HCT116 (cell line): ENCODE measurements around the gene FGD3. TPM values are rescaled to one million over a fixed set of nuclear protein-coding genes. Genes with fewer than 3 reads are reported as not detected.

ENCODE experiments used
- ATAC-seq: fragments of 200-7000 bp; cut with Tn5 transposase; 2 replicates; pipeline ENCODE4 v1.9.1; 2020; ENCODE audit warnings: mild to moderate bottlenecking, moderate library complexity
- BruUV-seq: library from RNA; stranded (reverse); fragments of 400-500 nt; replicated peaks from 2 replicates; lab custom pipeline; 2021; lab: Mats Ljungman, UMichigan
- CTCF ChIA-PET: fragments of 300-600 bp; sonication (Branson Sonifier 250); formaldehyde crosslinking; loops from one replicate; lab custom pipeline; 2021; ENCODE audit warnings: antibody characterized with exemption; lab: Charles Lee
- POLR2A ChIA-PET: fragments of 300-600, 350-600 bp; sonication (Branson Sonifier 250); formaldehyde crosslinking; loops from one replicate; lab custom pipeline; 2021; ENCODE audit warnings: antibody characterized with exemption; lab: Charles Lee
- RAD21 ChIA-PET, 2 experiments: fragments of 300-600 bp; sonication (Branson Sonifier 250); formaldehyde crosslinking; loops; one replicate each; lab custom pipeline; 2023; ENCODE audit warnings: low total read pairs in 2 of 2; ENCODE audit not compliant: uncharacterized antibody in 2 of 2, unreplicated experiment in 2 of 2, low non-redundant PET in 1 of 2; lab: Charles Lee
- DNase-seq: peaks from one replicate; pipeline ENCODE4 v3.0.0-alpha.2; 2010; ENCODE audit warnings: low read depth, low spot score
- H2AFZ ChIP-seq: fragments of 200-600 bp; shearing (Covaris generic), sonication (generic); 2 replicates; pipeline ENCODE4 v1.6.1; 2017; ENCODE audit warnings: low read depth, mixed run types, mixed read lengths, antibody characterized with exemption, low read length; ENCODE audit not compliant: poor library complexity, severe bottlenecking
- H3K27ac ChIP-seq: 2 replicates; pipeline ENCODE4 v1.5.1; 2012; ENCODE audit warnings: low read depth, low read length
- H3K27me3 ChIP-seq: fragments of 200-600 bp; sonication (generic); 2 replicates; pipeline ENCODE4 v1.6.1; 2016; ENCODE audit warnings: mixed run types, low read length, mixed read lengths; ENCODE audit not compliant: insufficient read depth
- H3K36me3 ChIP-seq, 2 experiments: fragments of 200-500 bp in 1 of 2; fragments of 200-600 bp in 1 of 2; sonication (Bioruptor generic) in 1 of 2; sonication (generic) in 1 of 2; 2 replicates each; pipeline versions ENCODE4 v1.5.1 to v1.6.1; 2014 to 2016; ENCODE audit warnings: low read length in 2 of 2, inconsistent platforms in 1 of 2, mixed read lengths in 1 of 2, mixed run types in 1 of 2; ENCODE audit not compliant: insufficient read depth in 2 of 2, control insufficient read depth in 1 of 2
- H3K4me1 ChIP-seq, 2 experiments: fragments of 200-600 bp in 1 of 2; sonication (generic) in 1 of 2; 2 replicates each; pipeline versions ENCODE4 v1.5.1 to v1.6.1; 2012 to 2017; ENCODE audit warnings: low read length in 2 of 2, inconsistent platforms in 1 of 2, mild to moderate bottlenecking in 1 of 2, mixed read lengths in 1 of 2, mixed run types in 1 of 2, moderate library complexity in 1 of 2; ENCODE audit not compliant: insufficient read depth in 2 of 2, control insufficient read depth in 1 of 2
- H3K4me2 ChIP-seq: fragments of 200-600 bp; sonication (generic); 2 replicates; pipeline ENCODE4 v1.6.1; 2017; ENCODE audit warnings: mixed run types, low read length, mixed read lengths
- H3K4me3 ChIP-seq, 2 experiments: fragments of 200-600 bp in 1 of 2; sonication (generic) in 1 of 2; replicated peaks in 1 of 2; 2 replicates each; pipeline ENCODE4 v1.5.1; 2011 to 2016; ENCODE audit warnings: low read length in 2 of 2, control low read depth in 1 of 2, low read depth in 1 of 2, mild to moderate bottlenecking in 1 of 2, mixed read lengths in 1 of 2, mixed run types in 1 of 2
- H3K79me2 ChIP-seq: fragments of 200-600 bp; sonication (generic); 2 replicates; pipeline ENCODE4 v1.6.1; 2017; ENCODE audit warnings: mild to moderate bottlenecking, mixed run types, low read length, moderate library complexity, mixed read lengths; ENCODE audit not compliant: insufficient read depth
- H3K9ac ChIP-seq: fragments of 200-600 bp; sonication (generic); 2 replicates; pipeline ENCODE4 v1.6.1; 2016; ENCODE audit warnings: low read length, mixed read lengths
- H3K9me2 ChIP-seq: fragments of 200-600 bp; sonication (generic), shearing (Covaris generic); 2 replicates; pipeline ENCODE4 v1.6.1; 2017; ENCODE audit warnings: mixed run types, mild to moderate bottlenecking, moderate library complexity; ENCODE audit not compliant: insufficient read depth
- H3K9me3 ChIP-seq, 2 experiments: fragments of 200-500 bp in 1 of 2; fragments of 200-600 bp in 1 of 2; sonication (Bioruptor generic) in 1 of 2; sonication (generic) in 1 of 2; 2 replicates each; pipeline ENCODE4 v1.6.1; 2014 to 2017; ENCODE audit warnings: low read length in 2 of 2, mixed read lengths in 2 of 2, inconsistent platforms in 1 of 2, low read depth in 1 of 2, mild to moderate bottlenecking in 1 of 2, mixed run types in 1 of 2, moderate library complexity in 1 of 2; ENCODE audit not compliant: control insufficient read depth in 1 of 2, insufficient read depth in 1 of 2
- H4K20me1 ChIP-seq: fragments of 200-600 bp; sonication (generic), shearing (Covaris generic); 2 replicates; pipeline ENCODE4 v1.6.1; 2017; ENCODE audit warnings: mixed run types, mild to moderate bottlenecking, moderate library complexity; ENCODE audit not compliant: insufficient read depth
- CBX3 ChIP-seq: IDR thresholded peaks from 2 replicates; pipeline ENCODE4 v1.6.1; 2012; ENCODE audit warnings: low read depth
- EGR1 ChIP-seq: IDR thresholded peaks from 2 replicates; pipeline ENCODE4 v1.6.1; 2012; ENCODE audit warnings: low read depth
- ELF1 ChIP-seq: IDR thresholded peaks from 2 replicates; pipeline ENCODE4 v1.6.1; 2012; ENCODE audit warnings: low read depth, borderline replicate concordance
- EZH2 ChIP-seq: fragments of 200-600 bp; sonication (generic); IDR thresholded peaks from 2 replicates; pipeline ENCODE4 v1.6.1; 2017; ENCODE audit warnings: antibody characterized with exemption, mixed run types
- JUND ChIP-seq: IDR thresholded peaks from 2 replicates; pipeline ENCODE4 v1.6.1; 2012
- MAX ChIP-seq: IDR thresholded peaks from 2 replicates; pipeline ENCODE4 v1.6.1; 2012
- POLR2A ChIP-seq: IDR thresholded peaks from 2 replicates; pipeline ENCODE4 v1.7.0; 2011; ENCODE audit warnings: borderline replicate concordance; ENCODE audit not compliant: insufficient read depth, insufficient read length; ENCODE audit errors: extremely low read depth
- POLR2AphosphoS5 ChIP-seq: IDR thresholded peaks from 2 replicates; pipeline ENCODE4 v1.6.1; 2011; ENCODE audit warnings: mild to moderate bottlenecking, low read depth, low read length, moderate library complexity
- RAD21 ChIP-seq: IDR thresholded peaks from 2 replicates; pipeline ENCODE4 v1.6.1; 2012; ENCODE audit warnings: low read depth, mild to moderate bottlenecking
- REST ChIP-seq: IDR thresholded peaks from 2 replicates; pipeline ENCODE4 v1.6.1; 2012; ENCODE audit warnings: low read depth
- SIN3A ChIP-seq: IDR thresholded peaks from 2 replicates; pipeline ENCODE4 v1.6.1; 2012; ENCODE audit warnings: low read depth
- SP1 ChIP-seq: IDR thresholded peaks from 2 replicates; pipeline ENCODE4 v1.6.1; 2012; ENCODE audit warnings: low read depth
- SRF ChIP-seq: IDR thresholded peaks from 2 replicates; pipeline ENCODE4 v1.6.1; 2012; ENCODE audit warnings: low read depth
- TCF7L2 ChIP-seq: IDR thresholded peaks from 2 replicates; pipeline ENCODE4 v1.7.0; 2011; ENCODE audit warnings: borderline replicate concordance, inconsistent platforms; ENCODE audit not compliant: insufficient read depth, insufficient read length; ENCODE audit errors: extremely low read depth
- YY1 ChIP-seq: IDR thresholded peaks from 2 replicates; pipeline ENCODE4 v1.6.1; 2011; ENCODE audit warnings: low read length, low read depth, moderate library complexity, mild to moderate bottlenecking; ENCODE audit not compliant: insufficient replicate concordance; ENCODE audit errors: extremely low read depth
- ZFX ChIP-seq: fragments of 450-650 bp; IDR thresholded peaks from 2 replicates; pipeline ENCODE4 v1.6.1; 2017
- intact Hi-C: fragments of 100-400 bp; cut with micrococcal nuclease; formaldehyde crosslinking; loops from 2 replicates; pipeline ENCODE4 v1.10.0; 2022
- total RNA-seq: library from RNA; stranded (reverse); gene quantifications from one replicate; pipeline ENCODE4 v1.2.1, GENCODE V29; 2021; ENCODE audit not compliant: unreplicated experiment

Gene FGD3
- total RNA-seq, 1 experiment from 2014 or later = 3.3 TPM

- H3K4me3 ChIP-seq = no peak overlapping the region
Measured at GRCh38 chr9:93002700-93003099, 55.4 kb downstream of the FGD3 start.

GRCh38 chr9:93003552-93004407, 56.5 kb downstream of the FGD3 start:
- RAD21 ChIA-PET = interaction anchor here in 1 of 2 experiments (0.7 kb wide), 1 partner anchor 92 kb away, joined by 3 read pairs; no protein-coding TSS in a partner anchor
- Histone ChIP-seq H2AFZ (peak overlapping the region; percentile 85), H3K9me2 (no peaks in the 10 kb centered on the region), H3K27me3 (no peaks in the 10 kb centered on the region), H4K20me1 (no peaks in the 10 kb centered on the region), H3K9ac (peak overlapping the region; percentile 57), H3K79me2 (no peaks in the 10 kb centered on the region), H3K4me2 (peak overlapping the region; percentile 83), H3K4me1 (peaks cover 10 to 18% of the 10 kb centered on the region in 2 experiments; a peak in 3 of 4 replicates), H3K9me3 (no peaks in the 10 kb centered on the region), H3K4me3 (peak overlapping the region; percentile 49 to 60), H3K27ac (peak overlapping the region; percentile 47; the same call in 1 of the 2 replicates), H3K36me3 (no peaks in the 10 kb centered on the region)
- POLR2A ChIA-PET = interaction anchor here (0.8 to 1.2 kb wide), 3 partner anchors 13 to 56 kb away, joined by 3 to 4 read pairs (median 3); no protein-coding TSS in a partner anchor
- intact Hi-C loops = loop anchor here (5.0 to 10.0 kb wide), 2 partner anchors 94 to 561 kb away; partner anchors contain the start of gene CARD19
- DNase-seq (peak; percentile 73), ATAC-seq (peak; percentile 94)
- TSS peak; percentile 66 for BruUV-seq
- CTCF ChIA-PET = interaction anchor here (0.8 to 2.9 kb wide), 16 partner anchors 11 to 301 kb away, joined by 3 to 18 read pairs (median 5); no protein-coding TSS in a partner anchor
- TF ChIP-seq MAX (peak; percentile 92), SRF (no peak), SIN3A (no peak), JUND (no peak), SP1 (no peak), YY1 (no peak), CBX3 (no peak), TCF7L2 (no peak), ZFX (no peak), EZH2 (no peak), ELF1 (no peak), POLR2A (no peak), REST (no peak)

More at GRCh38 chr9:93002700-93003099, 55.4 kb downstream of the FGD3 start:
- ATAC-seq = no peak
- no peak for DNase-seq
- Histone ChIP-seq H3K4me1 (peaks cover 10 to 14% of the 10 kb centered on the region in 2 experiments; a peak in 3 of 4 replicates), H3K27ac (no peak overlapping the region), H3K9me2 (no peaks in the 10 kb centered on the region), H3K36me3 (no peaks in the 10 kb centered on the region), H3K27me3 (no peaks in the 10 kb centered on the region), H3K4me2 (no peak overlapping the region), H3K9ac (no peak overlapping the region), H3K79me2 (no peaks in the 10 kb centered on the region), H3K9me3 (no peaks in the 10 kb centered on the region), H4K20me1 (no peaks in the 10 kb centered on the region), H2AFZ (no peak overlapping the region)
- ChIA-PET CTCF (interaction anchor here (0.8 to 2.9 kb wide), 7 partner anchors 11 to 300 kb away, joined by 3 to 18 read pairs (median 10); no protein-coding TSS in a partner anchor), POLR2A (interaction anchor here (1.2 kb wide), 1 partner anchor 57 kb away, joined by 3 read pairs; no protein-coding TSS in a partner anchor), RAD21 (no interaction called here)
- TF ChIP-seq EGR1 = no peak
- TF ChIP-seq JUND = no peak
- TF ChIP-seq RAD21 = no peak
- TF ChIP-seq CBX3 = no peak
- no peak for TF ChIP-seq SP1
- TF ChIP-seq SIN3A = no peak
- no peak for TF ChIP-seq POLR2AphosphoS5
- intact Hi-C loops = loop anchor here (5.0 to 10.0 kb wide), 2 partner anchors 95 to 562 kb away; partner anchors contain the start of gene CARD19
- BruUV-seq = no TSS peak
